ENCODE results near the gene CDK7.
A peak's percentile ranks its signal among the peaks of the same experiment; 100 is the strongest.
"Not testable (repeated sequence)": the region's sequence is repeated elsewhere in the genome, so short reads cannot be mapped to it uniquely, and the experiment has no call there.

The CDK7 gene

GRCh38 chr5:69234457-69235268 lies at the start of gene CDK7:
Gene CDK7, plus strand, starts transcription at chr5:69234886. Its CDS starts 90 bp downstream, at chr5:69234976.
- DNase-seq (ENCODE audit: low spot score), result peak; percentile 96

GRCh38 chr5:69187342-69187741 lies 47.3 kb upstream of the CDK7 start:
- DNase-seq (ENCODE audit: low spot score), result no peak

GRCh38 chr5:69188811-69189161 lies 45.9 kb upstream of the CDK7 start:
- DNase-seq (ENCODE audit: low spot score), result peak; percentile 28

GRCh38 chr5:69189162-69190086 lies 45.3 kb upstream of the CDK7 start, which contains the start of gene CENPH:
Gene CENPH, plus strand, starts transcription at chr5:69189583. Its CDS starts 52 bp downstream, at chr5:69189635.
- DNase-seq (ENCODE audit: low spot score), result peak; percentile 92

- DNase-seq (ENCODE audit: low spot score), result no peak
These were observed 32.2 kb upstream of the CDK7 start for GRCh38 chr5:69202497-69202896.

- no peak for DNase-seq (ENCODE audit: low spot score)
These were observed 28.0 kb upstream of the CDK7 start for GRCh38 chr5:69206528-69207190.

- no peak for DNase-seq (ENCODE audit: low spot score)
These were observed 25.1 kb upstream of the CDK7 start for GRCh38 chr5:69209602-69210001.

- DNase-seq (ENCODE audit: low spot score), result no peak
These were observed 23.5 kb upstream of the CDK7 start for GRCh38 chr5:69211200-69211599.

- no peak for DNase-seq (ENCODE audit: low spot score)
These were observed 22.7 kb upstream of the CDK7 start for GRCh38 chr5:69212022-69212421.

GRCh38 chr5:69213513-69214215 lies 21.0 kb upstream of the CDK7 start:
- no peak for DNase-seq (ENCODE audit: low spot score)

- no peak for DNase-seq (ENCODE audit: low spot score)
These were observed 17.6 kb upstream of the CDK7 start for GRCh38 chr5:69217151-69217511.

- peak; percentile 94 for DNase-seq (ENCODE audit: low spot score)
These were observed 16.8 kb upstream of the CDK7 start for GRCh38 chr5:69217548-69218526.

- DNase-seq (ENCODE audit: low spot score), result no peak
These were observed 14.7 kb upstream of the CDK7 start for GRCh38 chr5:69219939-69220338.

- DNase-seq (ENCODE audit: low spot score), result not testable (repeated sequence)
These were observed 14.3 kb upstream of the CDK7 start for GRCh38 chr5:69220371-69220770.

GRCh38 chr5:69220833-69221232 lies 13.9 kb upstream of the CDK7 start:
- DNase-seq (ENCODE audit: low spot score), result not testable (repeated sequence)

- no peak for DNase-seq (ENCODE audit: low spot score)
These were observed 10.2 kb upstream of the CDK7 start for GRCh38 chr5:69224520-69224919.

GRCh38 chr5:69225860-69226259 lies 8.8 kb upstream of the CDK7 start:
- no peak for DNase-seq (ENCODE audit: low spot score)

- no peak for DNase-seq (ENCODE audit: low spot score)
These were observed 4.5 kb upstream of the CDK7 start for GRCh38 chr5:69230181-69230580.

- no peak for DNase-seq (ENCODE audit: low spot score)
These were observed 3.4 kb upstream of the CDK7 start for GRCh38 chr5:69231281-69231680.

GRCh38 chr5:69231851-69232250 lies 2.8 kb upstream of the CDK7 start:
- no peak for DNase-seq (ENCODE audit: low spot score)

GRCh38 chr5:69236733-69237132 lies 2.0 kb downstream of the CDK7 start:
- not testable (repeated sequence) for DNase-seq (ENCODE audit: low spot score)

All from cerebellar cortex (tissue), 1 donor.